ENCODE results near the gene BOLL.
"Not testable (repeated sequence)": the region's sequence is repeated elsewhere in the genome, so short reads cannot be mapped to it uniquely, and the experiment has no call there.

Gene BOLL

GRCh38 chr2:197784956-197785941, at the start of gene BOLL:
Gene BOLL, minus strand, starts transcription at chr2:197785319. Its CDS starts 3,469 bp downstream, at chr2:197781850.
- no peak for DNase-seq

GRCh38 chr2:197834771-197835170, 49.7 kb upstream of the BOLL start:
- not testable (repeated sequence) for DNase-seq

GRCh38 chr2:197828464-197829135, 43.5 kb upstream of the BOLL start:
- DNase-seq, result no peak

- no peak for DNase-seq
These were observed 42.5 kb upstream of the BOLL start for GRCh38 chr2:197827618-197828017.

GRCh38 chr2:197822333-197822732, 37.2 kb upstream of the BOLL start:
- no peak for DNase-seq

GRCh38 chr2:197821550-197822289, 36.6 kb upstream of the BOLL start:
- DNase-seq, result no peak

- no peak for DNase-seq
These were observed 29.4 kb upstream of the BOLL start for GRCh38 chr2:197814526-197814925.

GRCh38 chr2:197813093-197813787, 28.1 kb upstream of the BOLL start:
- peak in 1 of 2 experiments; percentile 10 for DNase-seq

- no peak for DNase-seq
These were observed 25.4 kb upstream of the BOLL start for GRCh38 chr2:197810491-197810890.

- DNase-seq, result no peak
These were observed 24.9 kb upstream of the BOLL start for GRCh38 chr2:197810016-197810415.

GRCh38 chr2:197809064-197809463, 23.9 kb upstream of the BOLL start:
- no peak for DNase-seq

GRCh38 chr2:197805715-197806633, 20.9 kb upstream of the BOLL start:
- no peak for DNase-seq

- no peak for DNase-seq
These were observed 19.9 kb upstream of the BOLL start for GRCh38 chr2:197804758-197805714.

GRCh38 chr2:197804049-197804757, 19.1 kb upstream of the BOLL start, which contains the start of gene PLCL1:
Gene PLCL1, plus strand, starts transcription at chr2:197804593.
- peak; percentile 87 to 95 for DNase-seq

GRCh38 chr2:197803033-197803444, 17.9 kb upstream of the BOLL start:
- DNase-seq, result peak; percentile 33 to 59

- DNase-seq, result no peak
These were observed 15.9 kb upstream of the BOLL start for GRCh38 chr2:197801033-197801432.

- no peak for DNase-seq
These were observed 15.0 kb upstream of the BOLL start for GRCh38 chr2:197800091-197800490.

- DNase-seq, result peak in 1 of 2 experiments; percentile 1
These were observed 13.9 kb upstream of the BOLL start for GRCh38 chr2:197799068-197799467.

- no peak for DNase-seq
These were observed 13.1 kb upstream of the BOLL start for GRCh38 chr2:197798187-197798586.

Measured in SHP77 (cell line).